Effector memory CD8-positive, alpha-beta T cell (primary cell): ENCODE results near the gene EFNA2.

Experiments used
- ATAC-seq: fragments of 150-1000 bp; cut with Tn5 transposase; replicated peaks from 2 replicates; pipeline ENCODE4 v1.10.0; 2021; ENCODE audit warnings: mild to moderate bottlenecking, moderate library complexity
- DNase-seq, 3 experiments: peaks; one replicate each; pipeline ENCODE4 v3.0.0; 2021
- H3K27ac Mint-ChIP-seq, 2 donors: one replicate each; pipeline ENCODE4 v1.8.0; 2022; ENCODE audit warnings: mild to moderate bottlenecking in 2 of 2, mixed read lengths in 2 of 2, moderate library complexity in 2 of 2
- H3K27me3 Mint-ChIP-seq, 2 donors: one replicate each; pipeline ENCODE4 v1.8.0; 2022; ENCODE audit warnings: mixed read lengths in 2 of 2
- H3K36me3 Mint-ChIP-seq: one replicate; pipeline ENCODE4 v1.8.0; 2022; ENCODE audit warnings: mild to moderate bottlenecking, moderate library complexity, mixed read lengths; ENCODE audit not compliant: insufficient read depth
- H3K4me1 Mint-ChIP-seq, 2 donors: one replicate each; pipeline ENCODE4 v1.8.0; 2022; ENCODE audit warnings: low read depth in 2 of 2, mixed read lengths in 2 of 2
- H3K4me3 Mint-ChIP-seq, 2 donors: one replicate each; pipeline ENCODE4 v1.8.0; 2022; ENCODE audit warnings: mild to moderate bottlenecking in 2 of 2, mixed read lengths in 2 of 2, moderate library complexity in 2 of 2
- H3K9me3 Mint-ChIP-seq, 2 donors: one replicate each; pipeline ENCODE4 v1.8.0; 2022; ENCODE audit warnings: mixed read lengths in 2 of 2

The EFNA2 gene

GRCh38 chr19:1268226-1269064, 17.2 kb upstream of the EFNA2 start:
- H3K27ac Mint-ChIP-seq = peak overlapping the region; percentile 94 to 97
- DNase-seq (no peak), ATAC-seq (no peak)
- H3K9me3 Mint-ChIP-seq = no peaks in the 10 kb centered on the region
- peaks cover 53 to 58% of the 10 kb centered on the region in 2 donors for H3K4me1 Mint-ChIP-seq
- peak overlapping the region; percentile 82 to 86 for H3K4me3 Mint-ChIP-seq
- no peaks in the 10 kb centered on the region for H3K27me3 Mint-ChIP-seq
- peaks cover 69% of the 10 kb centered on the region for H3K36me3 Mint-ChIP-seq

DNA sequence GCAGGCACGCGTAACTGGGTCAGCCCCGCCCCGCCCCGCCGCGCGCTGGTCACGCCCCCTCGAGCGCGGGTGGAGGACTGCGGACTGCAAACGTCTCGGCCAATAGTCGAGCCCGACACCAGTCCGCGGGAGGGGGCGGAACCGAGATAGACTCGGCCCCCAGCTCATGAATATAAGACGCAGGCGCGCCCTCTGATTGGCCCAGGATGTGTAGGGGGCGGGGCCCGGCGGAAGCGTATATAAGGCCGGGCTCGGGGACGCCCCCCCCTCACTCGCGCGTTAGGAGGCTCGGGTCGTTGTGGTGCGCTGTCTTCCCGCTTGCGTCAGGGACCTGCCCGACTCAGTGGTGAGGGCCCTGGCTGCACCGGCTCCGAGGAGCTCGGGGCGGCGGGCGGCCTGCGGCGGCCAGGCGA, 16.6 kb upstream of the EFNA2 start, which contains the start of gene CIRBP:
Gene CIRBP (plus strand): TSS at position 268 of the 413 bp plus-strand sequence. CDS start 1,602 bp downstream, outside the sequence.
- peak within 1 kb of the TSS; percentile 84 to 86 for H3K4me3 Mint-ChIP-seq
- peaks cover 58 to 64% of the 10 kb centered on the region in 2 donors for H3K4me1 Mint-ChIP-seq
- H3K27ac Mint-ChIP-seq = peak within 1 kb of the TSS; percentile 94 to 97
- peaks cover 75% of the 10 kb centered on the region for H3K36me3 Mint-ChIP-seq
- H3K27me3 Mint-ChIP-seq = no peaks in the 10 kb centered on the region
- ATAC-seq (peak; percentile 73), DNase-seq (peak; percentile 99 to 100 (median 100))
- no peaks in the 10 kb centered on the region for H3K9me3 Mint-ChIP-seq

GRCh38 chr19:1269478-1270212, 16.0 kb upstream of the EFNA2 start:
- H3K27ac Mint-ChIP-seq = peak overlapping the region; percentile 94 to 97
- H3K27me3 Mint-ChIP-seq = no peaks in the 10 kb centered on the region
- peaks cover 58 to 65% of the 10 kb centered on the region in 2 donors for H3K4me1 Mint-ChIP-seq
- H3K36me3 Mint-ChIP-seq = peaks cover 81% of the 10 kb centered on the region
- peak overlapping the region; percentile 84 to 86 for H3K4me3 Mint-ChIP-seq
- ATAC-seq (peak; percentile 40), DNase-seq (peak; percentile 81 to 85 (median 84))
- no peaks in the 10 kb centered on the region for H3K9me3 Mint-ChIP-seq

DNA sequence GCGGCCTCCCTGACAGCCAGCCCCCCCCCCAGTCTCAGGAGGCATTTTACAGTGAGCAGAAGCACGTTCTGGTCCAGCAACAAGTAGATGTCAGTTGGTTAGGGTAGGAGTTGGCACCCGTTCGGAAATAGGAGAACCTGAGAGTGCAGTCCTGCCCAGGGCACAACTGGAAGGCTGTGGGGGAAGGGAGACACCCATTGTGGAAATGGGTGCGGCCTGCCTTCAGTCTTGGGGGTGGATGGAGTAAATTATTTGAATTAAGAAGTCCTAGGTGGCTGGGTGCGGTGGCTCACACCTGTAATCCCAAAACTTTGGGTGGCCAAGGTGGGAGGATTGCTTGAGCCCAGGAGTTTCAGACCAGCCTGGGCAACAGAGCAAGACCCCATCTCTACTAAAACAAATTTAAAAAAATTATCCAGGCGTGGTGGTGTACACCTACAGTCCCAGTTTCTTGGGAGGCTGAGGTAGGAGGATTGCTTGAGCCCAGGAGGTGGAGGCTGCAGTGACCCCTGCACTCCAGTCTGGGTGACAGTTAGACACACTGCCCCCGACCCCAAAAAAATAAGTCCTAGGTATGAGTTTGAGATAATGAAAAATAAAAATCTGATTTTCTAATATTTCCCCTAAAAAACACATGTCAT, 15.3 kb upstream of the EFNA2 start:
- H3K27me3 Mint-ChIP-seq = no peaks in the 10 kb centered on the region
- no peak for DNase-seq
- H3K36me3 Mint-ChIP-seq = peaks cover 88% of the 10 kb centered on the region
- peaks cover 55 to 61% of the 10 kb centered on the region in 2 donors for H3K4me1 Mint-ChIP-seq
- peak overlapping the region; percentile 84 to 86 for H3K4me3 Mint-ChIP-seq
- ATAC-seq = no peak
- H3K9me3 Mint-ChIP-seq = no peaks in the 10 kb centered on the region
- peak overlapping the region; percentile 94 to 97 for H3K27ac Mint-ChIP-seq

DNA sequence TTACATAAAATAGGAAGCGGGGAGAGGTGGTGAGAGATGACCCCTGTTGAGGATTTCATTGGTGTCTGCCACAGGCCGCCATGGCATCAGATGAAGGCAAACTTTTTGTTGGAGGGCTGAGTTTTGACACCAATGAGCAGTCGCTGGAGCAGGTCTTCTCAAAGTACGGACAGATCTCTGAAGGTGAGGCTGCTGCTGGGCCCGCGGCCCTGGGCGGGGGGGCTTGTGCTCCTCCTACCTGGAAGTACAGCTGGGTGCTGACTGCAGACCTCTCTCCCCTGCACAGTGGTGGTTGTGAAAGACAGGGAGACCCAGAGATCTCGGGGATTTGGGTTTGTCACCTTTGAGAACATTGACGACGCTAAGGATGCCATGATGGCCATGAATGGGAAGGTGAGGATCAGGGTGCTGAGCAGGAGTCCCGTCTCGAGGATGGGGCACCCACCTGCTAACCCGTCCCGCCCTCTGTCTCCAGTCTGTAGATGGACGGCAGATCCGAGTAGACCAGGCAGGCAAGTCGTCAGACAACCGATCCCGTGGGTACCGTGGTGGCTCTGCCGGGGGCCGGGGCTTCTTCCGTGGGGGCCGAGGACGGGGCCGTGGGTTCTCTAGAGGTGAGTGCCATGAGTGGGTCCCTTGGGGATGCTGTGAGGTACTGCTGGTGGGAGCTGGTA, 14.7 kb upstream of the EFNA2 start:
- H3K27me3 Mint-ChIP-seq = no peaks in the 10 kb centered on the region
- ATAC-seq (no peak), DNase-seq (no peak)
- H3K27ac Mint-ChIP-seq = peak overlapping the region; percentile 94 to 97
- H3K36me3 Mint-ChIP-seq = peaks cover 95% of the 10 kb centered on the region
- no peaks in the 10 kb centered on the region for H3K9me3 Mint-ChIP-seq
- H3K4me1 Mint-ChIP-seq = peaks cover 52 to 57% of the 10 kb centered on the region in 2 donors
- H3K4me3 Mint-ChIP-seq = peak overlapping the region; percentile 84 to 86

DNA sequence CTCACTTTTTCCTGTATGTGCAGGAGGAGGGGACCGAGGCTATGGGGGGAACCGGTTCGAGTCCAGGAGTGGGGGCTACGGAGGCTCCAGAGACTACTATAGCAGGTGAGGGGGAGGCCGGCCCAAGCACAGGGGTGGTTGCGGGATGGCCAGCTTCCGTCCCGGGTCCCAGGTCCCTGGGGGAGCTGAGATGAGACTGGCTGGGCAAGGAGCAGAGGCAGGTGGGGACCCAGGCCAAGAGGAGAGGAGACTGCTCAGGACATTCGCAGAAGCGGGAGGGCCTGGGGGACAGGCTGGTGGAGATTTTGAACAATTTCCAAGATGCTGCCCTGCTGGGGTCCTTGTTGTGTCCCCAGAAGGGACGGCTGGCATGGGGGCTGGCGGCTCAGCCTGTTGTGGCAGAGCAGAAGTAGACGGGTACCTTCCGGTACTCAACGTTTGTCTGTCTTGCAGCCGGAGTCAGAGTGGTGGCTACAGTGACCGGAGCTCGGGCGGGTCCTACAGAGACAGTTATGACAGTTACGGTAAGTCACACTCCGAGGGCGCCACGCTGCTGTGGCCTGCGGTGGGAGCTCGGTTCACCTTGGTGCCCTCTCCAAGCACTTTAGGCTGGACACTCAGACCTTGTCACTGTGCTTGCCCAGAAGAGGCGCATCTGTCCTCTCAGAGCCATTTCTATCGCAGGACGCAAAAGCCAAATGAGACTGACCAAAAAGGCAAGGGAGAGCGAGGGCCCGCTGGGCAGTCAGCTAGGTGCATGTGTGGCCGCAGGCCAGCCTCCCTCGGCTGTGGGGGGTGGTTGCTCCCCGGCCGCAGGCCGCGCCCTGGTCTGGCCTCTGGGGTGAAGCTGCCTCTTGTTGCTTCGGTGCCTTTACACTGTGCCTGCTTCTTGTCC, 13.9 kb upstream of the EFNA2 start:
- H3K4me3 Mint-ChIP-seq = peak overlapping the region; percentile 84 to 86
- DNase-seq = no peak
- H3K9me3 Mint-ChIP-seq = no peaks in the 10 kb centered on the region
- H3K27ac Mint-ChIP-seq = peak overlapping the region; percentile 94 to 97
- no peaks in the 10 kb centered on the region for H3K27me3 Mint-ChIP-seq
- peaks cover 93% of the 10 kb centered on the region for H3K36me3 Mint-ChIP-seq
- peaks cover 56 to 60% of the 10 kb centered on the region in 2 donors for H3K4me1 Mint-ChIP-seq
- ATAC-seq = no peak

DNA sequence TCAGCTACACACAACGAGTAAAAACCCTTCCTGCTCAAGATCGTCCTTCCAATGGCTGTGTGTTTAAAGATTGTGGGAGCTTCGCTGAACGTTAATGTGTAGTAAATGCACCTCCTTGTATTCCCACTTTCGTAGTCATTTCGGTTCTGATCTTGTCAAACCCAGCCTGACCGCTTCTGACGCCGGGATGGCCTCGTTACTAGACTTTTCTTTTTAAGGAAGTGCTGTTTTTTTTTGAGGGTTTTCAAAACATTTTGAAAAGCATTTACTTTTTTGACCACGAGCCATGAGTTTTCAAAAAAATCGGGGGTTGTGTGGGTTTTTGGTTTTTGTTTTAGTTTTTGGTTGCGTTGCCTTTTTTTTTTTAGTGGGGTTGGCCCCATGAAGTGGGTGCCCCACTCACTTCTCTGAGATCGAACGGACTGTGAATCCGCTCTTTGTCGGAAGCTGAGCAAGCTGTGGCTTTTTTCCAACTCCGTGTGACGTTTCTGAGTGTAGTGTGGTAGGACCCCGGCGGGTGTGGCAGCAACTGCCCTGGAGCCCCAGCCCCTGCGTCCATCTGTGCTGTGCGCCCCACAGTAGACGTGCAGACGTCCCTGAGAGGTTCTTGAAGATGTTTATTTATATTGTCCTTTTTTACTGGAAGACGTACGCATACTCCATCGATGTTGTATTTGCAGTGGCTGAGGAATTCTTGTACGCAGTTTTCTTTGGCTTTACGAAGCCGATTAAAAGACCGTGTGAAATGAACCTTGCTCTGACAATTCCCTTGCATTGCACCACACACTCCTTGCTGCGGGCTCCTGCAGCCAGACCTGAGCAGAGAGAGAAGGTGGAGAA, 13.0 kb upstream of the EFNA2 start:
- Mint-ChIP-seq H3K27ac (peak overlapping the region; percentile 77 to 97), H3K9me3 (no peaks in the 10 kb centered on the region), H3K36me3 (peaks cover 95% of the 10 kb centered on the region), H3K4me1 (peaks cover 54 to 58% of the 10 kb centered on the region in 2 donors), H3K4me3 (peak overlapping the region; percentile 63 to 84), H3K27me3 (no peaks in the 10 kb centered on the region)
- DNase-seq (no peak), ATAC-seq (no peak)

GRCh38 chr19:1273263-1274041, 12.2 kb upstream of the EFNA2 start:
- no peaks in the 10 kb centered on the region for H3K27me3 Mint-ChIP-seq
- H3K36me3 Mint-ChIP-seq = peaks cover 93% of the 10 kb centered on the region
- H3K4me3 Mint-ChIP-seq = peak overlapping the region; percentile 53 to 63
- H3K27ac Mint-ChIP-seq = peak overlapping the region; percentile 77 to 97
- ATAC-seq (no peak), DNase-seq (no peak)
- no peaks in the 10 kb centered on the region for H3K9me3 Mint-ChIP-seq
- H3K4me1 Mint-ChIP-seq = peaks cover 48 to 52% of the 10 kb centered on the region in 2 donors

GRCh38 chr19:1274081-1274851, 11.4 kb upstream of the EFNA2 start:
- peaks cover 89% of the 10 kb centered on the region for H3K36me3 Mint-ChIP-seq
- DNase-seq = no peak
- ATAC-seq = no peak
- peak overlapping the region; percentile 77 to 97 for H3K27ac Mint-ChIP-seq
- H3K9me3 Mint-ChIP-seq = no peaks in the 10 kb centered on the region
- H3K27me3 Mint-ChIP-seq = no peaks in the 10 kb centered on the region
- peak overlapping the region; percentile 53 to 80 for H3K4me3 Mint-ChIP-seq
- H3K4me1 Mint-ChIP-seq = peaks cover 43 to 46% of the 10 kb centered on the region in 2 donors

GRCh38 chr19:1274852-1275259, 10.8 kb upstream of the EFNA2 start:
- ATAC-seq (no peak), DNase-seq (no peak)
- H3K9me3 Mint-ChIP-seq = no peaks in the 10 kb centered on the region
- peak overlapping the region; percentile 74 to 80 for H3K4me3 Mint-ChIP-seq
- H3K4me1 Mint-ChIP-seq = peaks cover 46 to 48% of the 10 kb centered on the region in 2 donors
- H3K27me3 Mint-ChIP-seq = no peaks in the 10 kb centered on the region
- H3K36me3 Mint-ChIP-seq = peaks cover 87% of the 10 kb centered on the region
- H3K27ac Mint-ChIP-seq = peak overlapping the region; percentile 90 to 97
